WTC11 (cell line): ENCODE data around the gene AUH. TPM values are rescaled to one million over a fixed set of nuclear protein-coding genes. Genes with fewer than 3 reads are reported as not detected.

Experiments
- ATAC-seq: fragments of 200-7000 bp; cut with Tn5 transposase; 2 replicates; pipeline ENCODE4 v1.10.0; 2021; ENCODE audit warnings: mild to moderate bottlenecking, moderate library complexity
- CTCF ChIA-PET: fragments of 300-600 bp; sonication (Branson Sonifier 250); formaldehyde crosslinking; loops from one replicate; lab custom pipeline; 2021; ENCODE audit warnings: antibody characterized with exemption; lab: Charles Lee
- POLR2A ChIA-PET: fragments of 350-600 bp; sonication (Branson Sonifier 250); formaldehyde crosslinking; loops from one replicate; lab custom pipeline; 2021; ENCODE audit warnings: antibody characterized with exemption; lab: Charles Lee
- DNase-seq: peaks from one replicate; pipeline ENCODE4 v3.0.0; 2021; ENCODE audit warnings: low spot score
- H3K27ac Mint-ChIP-seq: 2 replicates; pipeline ENCODE4 v1.8.0; 2021; ENCODE audit warnings: mixed read lengths
- H3K27me3 Mint-ChIP-seq: 2 replicates; pipeline ENCODE4 v1.8.0; 2021; ENCODE audit warnings: low read depth, mild to moderate bottlenecking, moderate library complexity, mixed read lengths
- H3K36me3 Mint-ChIP-seq: 2 replicates; pipeline ENCODE4 v1.8.0; 2021; ENCODE audit warnings: mixed read lengths
- H3K4me1 Mint-ChIP-seq: 2 replicates; pipeline ENCODE4 v1.8.0; 2022; ENCODE audit warnings: mixed read lengths
- H3K4me3 Mint-ChIP-seq: 2 replicates; pipeline ENCODE4 v1.8.0; 2021; ENCODE audit warnings: mild to moderate bottlenecking, moderate library complexity, mixed read lengths
- H3K9me3 Mint-ChIP-seq: 2 replicates; pipeline ENCODE4 v1.8.0; 2021; ENCODE audit warnings: mixed read lengths
- ATF1 ChIP-seq: sonication (generic); formaldehyde crosslinking; IDR thresholded peaks from 2 replicates; pipeline ENCODE4 v1.8.1; 2023; ENCODE audit warnings: mild to moderate bottlenecking, moderate library complexity, missing genetic modification reagents
- EMX1 ChIP-seq: fragments of 250-450 bp; sonication (Bioruptor Pico); IDR thresholded peaks from 2 replicates; pipeline ENCODE4 v1.8.0; 2021; ENCODE audit warnings: mild to moderate bottlenecking
- FOXK1 ChIP-seq: sonication (generic); formaldehyde crosslinking; IDR thresholded peaks from 2 replicates; pipeline ENCODE4 v1.8.0; 2022; ENCODE audit warnings: mild to moderate bottlenecking, moderate library complexity, missing genetic modification reagents
- FOXP1 ChIP-seq: sonication (generic); formaldehyde crosslinking; IDR thresholded peaks from 2 replicates; pipeline ENCODE4 v1.8.0; 2022; ENCODE audit warnings: missing genetic modification reagents, mild to moderate bottlenecking, moderate library complexity, borderline replicate concordance
- GRHL2 ChIP-seq: fragments of 250-450 bp; sonication (Bioruptor Pico); IDR thresholded peaks from 2 replicates; pipeline ENCODE4 v1.8.0; 2022; ENCODE audit warnings: mild to moderate bottlenecking, moderate library complexity; ENCODE audit not compliant: insufficient replicate concordance, severe bottlenecking
- PRRX2 ChIP-seq: fragments of 250-450 bp; sonication (Bioruptor Pico); IDR thresholded peaks from 2 replicates; pipeline ENCODE4 v1.8.0; 2021; ENCODE audit warnings: mild to moderate bottlenecking
- SMAD3 ChIP-seq: sonication (generic); formaldehyde crosslinking; IDR thresholded peaks from 2 replicates; pipeline ENCODE4 v1.8.0; 2022; ENCODE audit warnings: missing genetic modification reagents, mild to moderate bottlenecking, borderline replicate concordance
- TCF7 ChIP-seq: sonication (generic); formaldehyde crosslinking; IDR thresholded peaks from 2 replicates; pipeline ENCODE4 v1.8.0; 2022; ENCODE audit warnings: mild to moderate bottlenecking, low read depth, missing genetic modification reagents, moderate library complexity
- ZNF121 ChIP-seq: sonication (generic); formaldehyde crosslinking; IDR thresholded peaks from 2 replicates; pipeline ENCODE4 v1.8.0; 2023; ENCODE audit warnings: missing genetic modification reagents
- ZNF219 ChIP-seq: sonication (generic); formaldehyde crosslinking; IDR thresholded peaks from 2 replicates; pipeline ENCODE4 v1.8.0; 2023; ENCODE audit warnings: missing genetic modification reagents, mild to moderate bottlenecking, borderline replicate concordance
- ZNF416 ChIP-seq: fragments of 250-450 bp; sonication (Bioruptor Pico); IDR thresholded peaks from 2 replicates; pipeline ENCODE4 v1.9.0; 2021; ENCODE audit warnings: mild to moderate bottlenecking, inconsistent platforms
- ZNF423 ChIP-seq: fragments of 250-450 bp; sonication (Bioruptor Pico); IDR thresholded peaks from 2 replicates; pipeline ENCODE4 v2.1.2; 2022; ENCODE audit warnings: mild to moderate bottlenecking, moderate library complexity
- total RNA-seq: library from RNA; stranded (reverse); gene quantifications from 3 replicates; pipeline ENCODE4 v1.2.3, GENCODE V29; 2021
- TF ChIP-seq, protein P1 (sequence below): fragments of 250-450 bp; sonication (Bioruptor Pico); IDR thresholded peaks from 2 replicates; pipeline ENCODE4 v1.9.0; 2021; ENCODE audit warnings: mild to moderate bottlenecking
- TF ChIP-seq, protein P2 (sequence below): sonication (generic); formaldehyde crosslinking; IDR thresholded peaks from 2 replicates; pipeline ENCODE4 v1.8.1; 2023; ENCODE audit warnings: mild to moderate bottlenecking, missing genetic modification reagents
- TF ChIP-seq, protein P3 (sequence below): sonication (generic); formaldehyde crosslinking; conservative IDR thresholded peaks from 2 replicates; pipeline ENCODE4 v1.8.1; 2023; ENCODE audit warnings: mild to moderate bottlenecking, low read depth, missing genetic modification reagents, moderate library complexity
- TF ChIP-seq, protein P4 (sequence below): sonication (generic); formaldehyde crosslinking; IDR thresholded peaks from 2 replicates; pipeline ENCODE4 v1.8.0; 2023; ENCODE audit warnings: missing genetic modification reagents, mild to moderate bottlenecking, borderline replicate concordance
- TF ChIP-seq, protein P5 (sequence below): sonication (generic); formaldehyde crosslinking; IDR thresholded peaks from 2 replicates; pipeline ENCODE4 v1.8.0; 2022; ENCODE audit warnings: mild to moderate bottlenecking, missing genetic modification reagents
- TF ChIP-seq, protein P6 (sequence below): sonication (generic); formaldehyde crosslinking; IDR thresholded peaks from 2 replicates; pipeline ENCODE4 v1.8.0; 2022; ENCODE audit warnings: mild to moderate bottlenecking, missing genetic modification reagents
- TF ChIP-seq, protein P7 (sequence below): fragments of 250-450 bp; sonication (Bioruptor Pico); IDR thresholded peaks from 2 replicates; pipeline ENCODE4 v1.9.0; 2021; ENCODE audit warnings: mild to moderate bottlenecking, borderline replicate concordance

The AUH gene
- total RNA-seq, 1 experiment from 2014 or later: 30.4 TPM

DNA sequence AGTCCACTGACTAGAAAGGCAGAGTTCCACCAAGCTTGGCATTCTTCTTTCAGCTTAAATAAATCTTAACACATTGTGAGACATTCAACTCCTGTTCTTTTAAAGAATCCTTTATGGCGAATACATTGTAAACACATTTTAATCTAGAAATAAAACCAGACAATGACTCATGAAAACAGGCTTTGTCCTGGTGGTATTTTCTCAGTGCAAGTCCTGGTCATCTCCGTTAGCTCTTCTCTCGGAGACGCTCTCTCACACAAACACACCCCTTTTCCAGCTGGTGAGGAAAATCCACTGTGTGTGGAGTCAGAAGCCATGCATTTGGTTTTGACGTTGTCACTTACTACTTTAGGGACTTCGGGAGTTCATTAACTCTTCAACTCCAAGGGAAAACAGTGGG lies 140.4 kb downstream of the AUH start:
- POLR2A ChIA-PET: no interaction called here
- no peak overlapping the region for H3K4me3 Mint-ChIP-seq
- H3K36me3 Mint-ChIP-seq: peaks cover 20% of the 10 kb centered on the region
- CTCF ChIA-PET: no interaction called here
- no peaks in the 10 kb centered on the region for H3K9me3 Mint-ChIP-seq
- H3K4me1 Mint-ChIP-seq: peaks cover 20% of the 10 kb centered on the region
- H3K27me3 Mint-ChIP-seq: no peaks in the 10 kb centered on the region
- DNase-seq (no peak), ATAC-seq (no peak)
- no peak overlapping the region for H3K27ac Mint-ChIP-seq
- TF ChIP-seq FOXK1 (CRISPR knock-in tag) (no peak), ATF1 (CRISPR knock-in tag) (no peak), EMX1 (CRISPR knock-in tag) (no peak), FOXP1 (no peak), GRHL2 (no peak), ZNF121 (CRISPR knock-in tag) (no peak), ZNF423 (CRISPR knock-in tag) (no peak), TCF7 (CRISPR knock-in tag) (no peak), PRRX2 (CRISPR knock-in tag) (no peak), SMAD3 (CRISPR knock-in tag) (no peak), ZNF416 (CRISPR knock-in tag) (no peak), ZNF219 (no peak)
- TF ChIP-seq, protein P1, sequence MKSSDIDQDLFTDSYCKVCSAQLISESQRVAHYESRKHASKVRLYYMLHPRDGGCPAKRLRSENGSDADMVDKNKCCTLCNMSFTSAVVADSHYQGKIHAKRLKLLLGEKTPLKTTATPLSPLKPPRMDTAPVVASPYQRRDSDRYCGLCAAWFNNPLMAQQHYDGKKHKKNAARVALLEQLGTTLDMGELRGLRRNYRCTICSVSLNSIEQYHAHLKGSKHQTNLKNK (CRISPR knock-in tag): no peak
- TF ChIP-seq, protein P2, sequence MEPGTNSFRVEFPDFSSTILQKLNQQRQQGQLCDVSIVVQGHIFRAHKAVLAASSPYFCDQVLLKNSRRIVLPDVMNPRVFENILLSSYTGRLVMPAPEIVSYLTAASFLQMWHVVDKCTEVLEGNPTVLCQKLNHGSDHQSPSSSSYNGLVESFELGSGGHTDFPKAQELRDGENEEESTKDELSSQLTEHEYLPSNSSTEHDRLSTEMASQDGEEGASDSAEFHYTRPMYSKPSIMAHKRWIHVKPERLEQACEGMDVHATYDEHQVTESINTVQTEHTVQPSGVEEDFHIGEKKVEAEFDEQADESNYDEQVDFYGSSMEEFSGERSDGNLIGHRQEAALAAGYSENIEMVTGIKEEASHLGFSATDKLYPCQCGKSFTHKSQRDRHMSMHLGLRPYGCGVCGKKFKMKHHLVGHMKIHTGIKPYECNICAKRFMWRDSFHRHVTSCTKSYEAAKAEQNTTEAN (CRISPR knock-in tag): no peak
- TF ChIP-seq, protein P3, sequence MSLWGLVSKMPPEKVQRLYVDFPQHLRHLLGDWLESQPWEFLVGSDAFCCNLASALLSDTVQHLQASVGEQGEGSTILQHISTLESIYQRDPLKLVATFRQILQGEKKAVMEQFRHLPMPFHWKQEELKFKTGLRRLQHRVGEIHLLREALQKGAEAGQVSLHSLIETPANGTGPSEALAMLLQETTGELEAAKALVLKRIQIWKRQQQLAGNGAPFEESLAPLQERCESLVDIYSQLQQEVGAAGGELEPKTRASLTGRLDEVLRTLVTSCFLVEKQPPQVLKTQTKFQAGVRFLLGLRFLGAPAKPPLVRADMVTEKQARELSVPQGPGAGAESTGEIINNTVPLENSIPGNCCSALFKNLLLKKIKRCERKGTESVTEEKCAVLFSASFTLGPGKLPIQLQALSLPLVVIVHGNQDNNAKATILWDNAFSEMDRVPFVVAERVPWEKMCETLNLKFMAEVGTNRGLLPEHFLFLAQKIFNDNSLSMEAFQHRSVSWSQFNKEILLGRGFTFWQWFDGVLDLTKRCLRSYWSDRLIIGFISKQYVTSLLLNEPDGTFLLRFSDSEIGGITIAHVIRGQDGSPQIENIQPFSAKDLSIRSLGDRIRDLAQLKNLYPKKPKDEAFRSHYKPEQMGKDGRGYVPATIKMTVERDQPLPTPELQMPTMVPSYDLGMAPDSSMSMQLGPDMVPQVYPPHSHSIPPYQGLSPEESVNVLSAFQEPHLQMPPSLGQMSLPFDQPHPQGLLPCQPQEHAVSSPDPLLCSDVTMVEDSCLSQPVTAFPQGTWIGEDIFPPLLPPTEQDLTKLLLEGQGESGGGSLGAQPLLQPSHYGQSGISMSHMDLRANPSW (CRISPR knock-in tag): no peak
- TF ChIP-seq, protein P4, sequence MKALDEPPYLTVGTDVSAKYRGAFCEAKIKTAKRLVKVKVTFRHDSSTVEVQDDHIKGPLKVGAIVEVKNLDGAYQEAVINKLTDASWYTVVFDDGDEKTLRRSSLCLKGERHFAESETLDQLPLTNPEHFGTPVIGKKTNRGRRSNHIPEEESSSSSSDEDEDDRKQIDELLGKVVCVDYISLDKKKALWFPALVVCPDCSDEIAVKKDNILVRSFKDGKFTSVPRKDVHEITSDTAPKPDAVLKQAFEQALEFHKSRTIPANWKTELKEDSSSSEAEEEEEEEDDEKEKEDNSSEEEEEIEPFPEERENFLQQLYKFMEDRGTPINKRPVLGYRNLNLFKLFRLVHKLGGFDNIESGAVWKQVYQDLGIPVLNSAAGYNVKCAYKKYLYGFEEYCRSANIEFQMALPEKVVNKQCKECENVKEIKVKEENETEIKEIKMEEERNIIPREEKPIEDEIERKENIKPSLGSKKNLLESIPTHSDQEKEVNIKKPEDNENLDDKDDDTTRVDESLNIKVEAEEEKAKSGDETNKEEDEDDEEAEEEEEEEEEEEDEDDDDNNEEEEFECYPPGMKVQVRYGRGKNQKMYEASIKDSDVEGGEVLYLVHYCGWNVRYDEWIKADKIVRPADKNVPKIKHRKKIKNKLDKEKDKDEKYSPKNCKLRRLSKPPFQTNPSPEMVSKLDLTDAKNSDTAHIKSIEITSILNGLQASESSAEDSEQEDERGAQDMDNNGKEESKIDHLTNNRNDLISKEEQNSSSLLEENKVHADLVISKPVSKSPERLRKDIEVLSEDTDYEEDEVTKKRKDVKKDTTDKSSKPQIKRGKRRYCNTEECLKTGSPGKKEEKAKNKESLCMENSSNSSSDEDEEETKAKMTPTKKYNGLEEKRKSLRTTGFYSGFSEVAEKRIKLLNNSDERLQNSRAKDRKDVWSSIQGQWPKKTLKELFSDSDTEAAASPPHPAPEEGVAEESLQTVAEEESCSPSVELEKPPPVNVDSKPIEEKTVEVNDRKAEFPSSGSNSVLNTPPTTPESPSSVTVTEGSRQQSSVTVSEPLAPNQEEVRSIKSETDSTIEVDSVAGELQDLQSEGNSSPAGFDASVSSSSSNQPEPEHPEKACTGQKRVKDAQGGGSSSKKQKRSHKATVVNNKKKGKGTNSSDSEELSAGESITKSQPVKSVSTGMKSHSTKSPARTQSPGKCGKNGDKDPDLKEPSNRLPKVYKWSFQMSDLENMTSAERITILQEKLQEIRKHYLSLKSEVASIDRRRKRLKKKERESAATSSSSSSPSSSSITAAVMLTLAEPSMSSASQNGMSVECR (CRISPR knock-in tag): no peak
- TF ChIP-seq, protein P5, sequence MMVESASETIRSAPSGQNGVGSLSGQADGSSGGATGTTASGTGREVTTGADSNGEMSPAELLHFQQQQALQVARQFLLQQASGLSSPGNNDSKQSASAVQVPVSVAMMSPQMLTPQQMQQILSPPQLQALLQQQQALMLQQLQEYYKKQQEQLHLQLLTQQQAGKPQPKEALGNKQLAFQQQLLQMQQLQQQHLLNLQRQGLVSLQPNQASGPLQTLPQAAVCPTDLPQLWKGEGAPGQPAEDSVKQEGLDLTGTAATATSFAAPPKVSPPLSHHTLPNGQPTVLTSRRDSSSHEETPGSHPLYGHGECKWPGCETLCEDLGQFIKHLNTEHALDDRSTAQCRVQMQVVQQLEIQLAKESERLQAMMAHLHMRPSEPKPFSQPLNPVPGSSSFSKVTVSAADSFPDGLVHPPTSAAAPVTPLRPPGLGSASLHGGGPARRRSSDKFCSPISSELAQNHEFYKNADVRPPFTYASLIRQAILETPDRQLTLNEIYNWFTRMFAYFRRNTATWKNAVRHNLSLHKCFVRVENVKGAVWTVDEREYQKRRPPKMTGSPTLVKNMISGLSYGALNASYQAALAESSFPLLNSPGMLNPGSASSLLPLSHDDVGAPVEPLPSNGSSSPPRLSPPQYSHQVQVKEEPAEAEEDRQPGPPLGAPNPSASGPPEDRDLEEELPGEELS (CRISPR knock-in tag): no peak
- TF ChIP-seq, protein P6, sequence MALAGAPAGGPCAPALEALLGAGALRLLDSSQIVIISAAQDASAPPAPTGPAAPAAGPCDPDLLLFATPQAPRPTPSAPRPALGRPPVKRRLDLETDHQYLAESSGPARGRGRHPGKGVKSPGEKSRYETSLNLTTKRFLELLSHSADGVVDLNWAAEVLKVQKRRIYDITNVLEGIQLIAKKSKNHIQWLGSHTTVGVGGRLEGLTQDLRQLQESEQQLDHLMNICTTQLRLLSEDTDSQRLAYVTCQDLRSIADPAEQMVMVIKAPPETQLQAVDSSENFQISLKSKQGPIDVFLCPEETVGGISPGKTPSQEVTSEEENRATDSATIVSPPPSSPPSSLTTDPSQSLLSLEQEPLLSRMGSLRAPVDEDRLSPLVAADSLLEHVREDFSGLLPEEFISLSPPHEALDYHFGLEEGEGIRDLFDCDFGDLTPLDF (CRISPR knock-in tag): no peak
- TF ChIP-seq, protein P7, sequence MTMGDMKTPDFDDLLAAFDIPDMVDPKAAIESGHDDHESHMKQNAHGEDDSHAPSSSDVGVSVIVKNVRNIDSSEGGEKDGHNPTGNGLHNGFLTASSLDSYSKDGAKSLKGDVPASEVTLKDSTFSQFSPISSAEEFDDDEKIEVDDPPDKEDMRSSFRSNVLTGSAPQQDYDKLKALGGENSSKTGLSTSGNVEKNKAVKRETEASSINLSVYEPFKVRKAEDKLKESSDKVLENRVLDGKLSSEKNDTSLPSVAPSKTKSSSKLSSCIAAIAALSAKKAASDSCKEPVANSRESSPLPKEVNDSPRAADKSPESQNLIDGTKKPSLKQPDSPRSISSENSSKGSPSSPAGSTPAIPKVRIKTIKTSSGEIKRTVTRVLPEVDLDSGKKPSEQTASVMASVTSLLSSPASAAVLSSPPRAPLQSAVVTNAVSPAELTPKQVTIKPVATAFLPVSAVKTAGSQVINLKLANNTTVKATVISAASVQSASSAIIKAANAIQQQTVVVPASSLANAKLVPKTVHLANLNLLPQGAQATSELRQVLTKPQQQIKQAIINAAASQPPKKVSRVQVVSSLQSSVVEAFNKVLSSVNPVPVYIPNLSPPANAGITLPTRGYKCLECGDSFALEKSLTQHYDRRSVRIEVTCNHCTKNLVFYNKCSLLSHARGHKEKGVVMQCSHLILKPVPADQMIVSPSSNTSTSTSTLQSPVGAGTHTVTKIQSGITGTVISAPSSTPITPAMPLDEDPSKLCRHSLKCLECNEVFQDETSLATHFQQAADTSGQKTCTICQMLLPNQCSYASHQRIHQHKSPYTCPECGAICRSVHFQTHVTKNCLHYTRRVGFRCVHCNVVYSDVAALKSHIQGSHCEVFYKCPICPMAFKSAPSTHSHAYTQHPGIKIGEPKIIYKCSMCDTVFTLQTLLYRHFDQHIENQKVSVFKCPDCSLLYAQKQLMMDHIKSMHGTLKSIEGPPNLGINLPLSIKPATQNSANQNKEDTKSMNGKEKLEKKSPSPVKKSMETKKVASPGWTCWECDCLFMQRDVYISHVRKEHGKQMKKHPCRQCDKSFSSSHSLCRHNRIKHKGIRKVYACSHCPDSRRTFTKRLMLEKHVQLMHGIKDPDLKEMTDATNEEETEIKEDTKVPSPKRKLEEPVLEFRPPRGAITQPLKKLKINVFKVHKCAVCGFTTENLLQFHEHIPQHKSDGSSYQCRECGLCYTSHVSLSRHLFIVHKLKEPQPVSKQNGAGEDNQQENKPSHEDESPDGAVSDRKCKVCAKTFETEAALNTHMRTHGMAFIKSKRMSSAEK (CRISPR knock-in tag): no peak
